ENCODE measurements around the gene MAP1B.

GRCh38 chr5:72096602-72097188, 10.6 kb upstream of the MAP1B start:
- TF ChIP-seq MAFK (IDR thresholded peaks at IDR 0.05; ENCODE audit: low read depth, low read length) (no peak), POLR2A (IDR thresholded peaks at IDR 0.05; ENCODE audit: low read depth, low read length) (no peak), CTCF (conservative IDR thresholded peaks at IDR 0.05; ENCODE audit: low read depth, low read length) (no peak), USF2 (IDR thresholded peaks at IDR 0.05; ENCODE audit: low read depth, low read length) (no peak), MAZ (IDR thresholded peaks at IDR 0.05; ENCODE audit: borderline replicate concordance, low read depth, low read length) (no peak), NFE2L2 (IDR thresholded peaks at IDR 0.05; ENCODE audit: low read depth, low read length) (no peak), MXI1 (IDR thresholded peaks at IDR 0.05; ENCODE audit: borderline replicate concordance, low read depth, low read length) (no peak), SMC3 (IDR thresholded peaks at IDR 0.05; ENCODE audit: low read depth, low read length) (no peak), RAD21 (IDR thresholded peaks at IDR 0.05; ENCODE audit: low read length) (no peak), RCOR1 (IDR thresholded peaks at IDR 0.05; ENCODE audit: insufficient replicate concordance, low read length) (no peak), CEBPB (IDR thresholded peaks at IDR 0.05; ENCODE audit: low read depth, low read length) (no peak), CHD1 (IDR thresholded peaks at IDR 0.05; ENCODE audit: low read depth, low read length) (no peak), FOS (IDR thresholded peaks at IDR 0.05; ENCODE audit: low read depth, low read length) (no peak), ELK1 (IDR thresholded peaks at IDR 0.05; ENCODE audit: borderline replicate concordance, low read depth, low read length) (no peak)
